Large intestine (tissue), 3 donors: ENCODE measurements around the gene CTBP2. TPM values are rescaled to one million over a fixed set of nuclear protein-coding genes. Genes with fewer than 3 reads are reported as not detected.
"Not testable (repeated sequence)": the region's sequence is repeated elsewhere in the genome, so short reads cannot be mapped to it uniquely, and the experiment has no call there.

Experiments used
- DNase-seq, 2 donors: peaks; one replicate each; pipeline versions ENCODE4 v3.0.0 to v3.0.0-alpha.2; 2013
- H3K27ac ChIP-seq: one replicate; pipeline ENCODE4 v1.5.1; 2013; ENCODE audit warnings: low read length
- H3K27me3 ChIP-seq: 2 replicates; pipeline ENCODE4 v1.6.1; 2013; ENCODE audit warnings: low read length; ENCODE audit not compliant: control insufficient read depth, insufficient read depth
- H3K36me3 ChIP-seq: 2 replicates; pipeline ENCODE4 v1.6.1; 2013; ENCODE audit warnings: low read length; ENCODE audit not compliant: control insufficient read depth, insufficient read depth
- H3K4me1 ChIP-seq: one replicate; pipeline ENCODE4 v1.6.1; 2013; ENCODE audit warnings: low read length; ENCODE audit not compliant: control insufficient read depth, insufficient read depth
- H3K4me3 ChIP-seq: one replicate; pipeline ENCODE4 v1.5.1; 2013; ENCODE audit warnings: low read length
- H3K9me3 ChIP-seq: one replicate; pipeline ENCODE4 v1.6.1; 2013; ENCODE audit warnings: mild to moderate bottlenecking, low read depth, low read length, moderate library complexity; ENCODE audit not compliant: control insufficient read depth
- WGBS: methylation state at CpG from one replicate; pipeline ENCODE4 v1.1.5; 2013; ENCODE audit warnings: low lambda C conversion rate; ENCODE audit not compliant: insufficient coverage; 5-methylcytosine and 5-hydroxymethylcytosine counted together
- polyA plus RNA-seq: library from polyadenylated mRNA; unstranded; fragments of 120-200 nt; gene quantifications from one replicate; pipeline ENCODE4 v1.2.1, GENCODE V29; 2013

Gene CTBP2
- polyA plus RNA-seq, 1 donor, result 60.1 TPM

DNA sequence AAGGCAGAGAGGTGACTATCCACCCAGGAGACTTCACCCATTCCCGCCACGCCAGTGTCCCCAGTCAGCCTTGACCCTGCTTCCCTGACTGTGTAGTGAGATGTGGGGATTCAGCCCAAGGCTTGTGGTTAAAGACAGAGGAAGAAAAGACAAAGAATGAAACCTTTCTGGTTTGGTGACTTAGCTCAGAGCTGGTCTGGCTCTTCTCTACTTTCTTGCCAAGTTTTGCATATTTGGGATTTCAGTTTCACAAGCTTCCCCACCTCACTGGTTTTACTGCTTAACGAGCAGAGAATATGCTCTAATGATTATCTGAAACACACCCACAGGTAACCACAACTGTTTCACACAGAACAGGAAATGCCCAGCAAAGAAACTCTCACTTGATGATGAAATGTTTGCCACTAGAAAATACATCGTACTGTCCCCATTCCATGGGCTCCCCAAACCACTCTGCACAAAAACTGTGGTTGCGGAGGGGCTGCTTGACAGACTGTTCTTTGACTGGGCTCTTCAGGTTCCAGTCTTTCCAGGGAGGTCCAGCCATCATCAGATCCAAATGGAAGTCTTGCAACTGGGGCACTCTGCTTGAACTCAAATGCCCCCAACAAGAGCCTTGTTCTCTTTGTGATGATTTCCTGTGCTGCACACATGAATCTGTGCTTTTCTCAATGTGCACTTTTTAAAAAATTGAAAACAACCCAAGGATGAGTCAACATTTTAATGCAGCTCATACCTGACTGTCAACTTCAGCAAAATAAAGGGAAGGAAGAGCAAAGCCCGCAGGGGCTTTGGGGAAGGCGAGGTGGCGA is 95.5 kb downstream of the CTBP2 start:
- H3K9me3 ChIP-seq, result no peaks in the 10 kb centered on the region
- H3K27ac ChIP-seq, result peak overlapping the region; percentile 67
- 100% methylated on average over 1 of the region's 8 CpGs for WGBS
- H3K4me1 ChIP-seq, result peaks cover 35% of the 10 kb centered on the region
- DNase-seq, result peak; percentile 70 to 86
- no peaks in the 10 kb centered on the region for H3K27me3 ChIP-seq
- peaks cover 19% of the 10 kb centered on the region for H3K36me3 ChIP-seq
- no peak overlapping the region for H3K4me3 ChIP-seq

GRCh38 chr10:125063256-125063925 is 97.0 kb downstream of the CTBP2 start:
- Histone ChIP-seq H3K27ac (no peak overlapping the region), H3K4me3 (no peak overlapping the region), H3K36me3 (peaks cover 29% of the 10 kb centered on the region), H3K9me3 (no peaks in the 10 kb centered on the region), H3K27me3 (no peaks in the 10 kb centered on the region), H3K4me1 (peaks cover 38% of the 10 kb centered on the region)
- 100% methylated on average over 5 of the region's 23 CpGs for WGBS
- DNase-seq, result no peak

- no peak overlapping the region for H3K4me3 ChIP-seq
- H3K9me3 ChIP-seq, result no peaks in the 10 kb centered on the region
- H3K27me3 ChIP-seq, result no peaks in the 10 kb centered on the region
- peaks cover 28% of the 10 kb centered on the region for H3K36me3 ChIP-seq
- no CpG with 5 or more reads among the region's 9 CpGs for WGBS
- no peak for DNase-seq
- peaks cover 42% of the 10 kb centered on the region for H3K4me1 ChIP-seq
- no peak overlapping the region for H3K27ac ChIP-seq
These were observed 97.5 kb downstream of the CTBP2 start for GRCh38 chr10:125062914-125063230.

GRCh38 chr10:125062227-125062913 is 98.0 kb downstream of the CTBP2 start:
- peaks cover 47% of the 10 kb centered on the region for H3K4me1 ChIP-seq

DNA sequence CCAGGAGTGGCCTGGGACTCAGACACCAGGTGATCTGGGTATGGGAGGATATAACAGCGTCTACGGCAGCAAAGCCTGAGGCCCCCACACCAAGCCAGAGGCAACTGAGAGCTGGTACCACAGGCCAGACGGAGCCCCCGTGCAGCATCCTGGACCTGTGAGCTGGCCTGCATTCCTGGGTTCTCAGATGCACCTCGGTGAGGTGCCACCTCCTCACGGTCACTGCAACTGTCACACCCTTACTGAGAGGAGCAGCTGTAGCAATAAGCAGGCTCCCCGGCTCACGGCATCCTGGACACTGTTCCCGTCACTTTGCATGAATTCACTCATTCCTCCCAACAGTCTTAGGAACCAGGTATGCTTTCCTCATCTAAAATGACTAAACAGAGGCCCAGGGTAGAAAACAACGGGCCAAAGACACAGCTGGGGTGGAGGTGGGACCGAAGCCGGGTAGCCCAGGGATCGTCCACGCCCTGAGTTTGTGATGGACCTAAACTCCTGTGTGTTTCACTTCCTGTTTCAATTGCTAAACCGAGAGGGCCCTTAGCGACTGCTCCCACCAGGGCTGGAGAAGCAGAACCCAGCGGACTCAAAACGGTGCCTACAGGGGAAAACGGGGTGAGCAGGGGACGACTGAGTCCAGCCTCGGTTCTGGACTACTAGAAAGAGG is 98.7 kb downstream of the CTBP2 start:
- Histone ChIP-seq H3K9me3 (no peaks in the 10 kb centered on the region), H3K36me3 (peaks cover 24% of the 10 kb centered on the region), H3K4me3 (no peak overlapping the region), H3K4me1 (peaks cover 54% of the 10 kb centered on the region), H3K27ac (peak overlapping the region; percentile 50), H3K27me3 (no peaks in the 10 kb centered on the region)
- no peak for DNase-seq
- whole genome bisulfite sequencing, result no CpG with 5 or more reads among the region's 21 CpGs

More at GRCh38 chr10:125062227-125062913, 98.0 kb downstream of the CTBP2 start:
- H3K36me3 ChIP-seq, result peaks cover 27% of the 10 kb centered on the region
- H3K27ac ChIP-seq, result no peak overlapping the region
- no peaks in the 10 kb centered on the region for H3K9me3 ChIP-seq
- H3K4me3 ChIP-seq, result no peak overlapping the region
- WGBS, result 100% methylated on average over 2 of the region's 18 CpGs
- DNase-seq, result no peak
- no peaks in the 10 kb centered on the region for H3K27me3 ChIP-seq

- no peak overlapping the region for H3K4me3 ChIP-seq
- peaks cover 58% of the 10 kb centered on the region for H3K4me1 ChIP-seq
- H3K27ac ChIP-seq, result peak overlapping the region; percentile 50
- H3K9me3 ChIP-seq, result no peaks in the 10 kb centered on the region
- WGBS, result no CpG with 5 or more reads among the region's 21 CpGs
- peak; percentile 67 to 71 for DNase-seq
- H3K27me3 ChIP-seq, result no peaks in the 10 kb centered on the region
- peaks cover 23% of the 10 kb centered on the region for H3K36me3 ChIP-seq
These were observed 99.4 kb downstream of the CTBP2 start for GRCh38 chr10:125060826-125061556.

DNA sequence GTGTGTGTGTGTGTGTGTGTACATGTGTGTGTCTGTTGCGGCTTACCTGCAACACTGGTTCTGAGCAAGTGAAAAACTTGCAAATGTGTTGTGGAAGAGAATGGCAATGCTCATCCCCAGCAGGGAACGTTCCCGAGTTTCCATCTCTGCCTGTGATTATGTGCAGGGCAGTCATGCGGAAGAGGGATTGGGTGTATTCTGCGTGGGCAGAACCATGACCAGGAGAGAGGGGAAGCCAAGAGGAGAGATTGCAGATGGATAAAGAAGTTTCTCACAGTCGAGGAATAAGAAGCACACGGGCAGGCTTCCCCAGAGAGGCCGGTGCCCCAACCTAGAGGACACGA is 99.9 kb downstream of the CTBP2 start:
- no peak overlapping the region for H3K4me3 ChIP-seq
- no peaks in the 10 kb centered on the region for H3K9me3 ChIP-seq
- H3K27me3 ChIP-seq, result no peaks in the 10 kb centered on the region
- WGBS, result no CpG with 5 or more reads among the region's 9 CpGs
- DNase-seq, result no peak
- H3K4me1 ChIP-seq, result peaks cover 59% of the 10 kb centered on the region
- H3K27ac ChIP-seq, result peak overlapping the region; percentile 49
- peaks cover 23% of the 10 kb centered on the region for H3K36me3 ChIP-seq

GRCh38 chr10:125060026-125060425 is 100.3 kb downstream of the CTBP2 start:
- H3K4me3 ChIP-seq, result no peak overlapping the region
- no peaks in the 10 kb centered on the region for H3K27me3 ChIP-seq
- DNase-seq, result no peak
- H3K27ac ChIP-seq, result peak overlapping the region; percentile 54
- H3K4me1 ChIP-seq, result peaks cover 59% of the 10 kb centered on the region
- no CpG with 5 or more reads among the region's 10 CpGs for WGBS
- H3K9me3 ChIP-seq, result no peaks in the 10 kb centered on the region
- peaks cover 23% of the 10 kb centered on the region for H3K36me3 ChIP-seq

DNA sequence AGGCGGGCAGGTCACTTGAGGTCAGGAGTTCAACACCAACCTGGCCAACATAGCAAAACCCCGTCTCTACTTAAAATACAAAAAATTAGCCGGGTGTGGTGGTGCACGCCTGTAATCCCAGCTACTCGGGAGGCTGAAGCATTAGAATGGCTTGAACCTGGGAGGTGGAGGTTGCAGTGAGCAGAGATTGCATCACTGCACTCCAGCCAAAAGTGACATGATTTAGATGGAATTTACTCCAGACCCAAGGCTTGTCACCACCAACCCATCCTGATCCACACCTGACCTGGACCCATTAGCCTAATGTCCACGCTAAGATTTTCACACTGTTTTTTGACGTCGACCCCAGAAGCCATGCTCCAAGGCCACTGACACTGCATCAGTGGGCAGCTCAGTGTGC is 101.0 kb downstream of the CTBP2 start:
- not testable (repeated sequence) for H3K9me3 ChIP-seq, DNase-seq, H3K4me3 ChIP-seq, H3K27me3 ChIP-seq
- 90% methylated on average over 2 of the region's 8 CpGs for WGBS
- Histone ChIP-seq H3K27ac (peak overlapping the region; percentile 54), H3K36me3 (peaks cover 23% of the 10 kb centered on the region), H3K4me1 (peaks cover 53% of the 10 kb centered on the region)
